Peyer's patch (tissue), 4 donors: ENCODE results near the gene KIFC3. TPM values are rescaled to one million over a fixed set of nuclear protein-coding genes. Genes with fewer than 3 reads are reported as not detected.
A peak's percentile ranks its signal among the peaks of the same experiment; 100 is the strongest.
"Not testable (repeated sequence)": the region's sequence is repeated elsewhere in the genome, so short reads cannot be mapped to it uniquely, and the experiment has no call there.

Experiments used
- DNase-seq, 3 donors: peaks; one replicate each; pipeline ENCODE4 v3.0.0-alpha.2; 2017 to 2019
- H3K27ac ChIP-seq, 4 donors: fragments of 200-600 bp; sonication (generic); one replicate each; pipeline ENCODE4 v1.5.1; 2016 to 2019
- H3K27me3 ChIP-seq, 2 donors: fragments of 200-600 bp; sonication (generic); one replicate each; pipeline ENCODE4 v1.5.1; 2019
- H3K36me3 ChIP-seq, 3 donors: fragments of 200-600 bp; sonication (generic); one replicate each; pipeline ENCODE4 v1.5.1; 2016 to 2019
- H3K4me1 ChIP-seq, 4 donors: fragments of 200-600 bp; sonication (generic); one replicate each; pipeline ENCODE4 v1.5.1; 2016 to 2019
- H3K4me3 ChIP-seq, 4 donors: fragments of 200-600 bp; sonication (generic); 1 replicate in 3 of 4; 2 replicates in 1 of 4; pipeline ENCODE4 v1.5.1; 2016 to 2019; ENCODE audit warnings: mild to moderate bottlenecking in 1 of 4
- H3K9me3 ChIP-seq, 4 donors: fragments of 200-600 bp; sonication (generic); one replicate each; pipeline ENCODE4 v1.5.1; 2016 to 2019; ENCODE audit warnings: mild to moderate bottlenecking in 1 of 4
- CTCF ChIP-seq, 6 experiments: fragments of 450-650 bp in 4 of 6; fragments of 200-600 bp in 2 of 6; sonication (generic) in 1 of 6; IDR thresholded peaks; one replicate each; pipeline ENCODE4 v1.5.1; 2017 to 2019; ENCODE audit warnings: antibody characterized with exemption in 6 of 6, mild to moderate bottlenecking in 3 of 6, moderate library complexity in 1 of 6
- POLR2A ChIP-seq, 2 donors: fragments of 450-650 bp; IDR thresholded peaks; one replicate each; pipeline ENCODE4 v1.5.1; 2017; ENCODE audit warnings: antibody characterized with exemption in 2 of 2, mild to moderate bottlenecking in 2 of 2, moderate library complexity in 2 of 2
- total RNA-seq, 4 donors: library from RNA; depleted of rRNA; stranded (reverse); fragments of >200 nt; gene quantifications; one replicate each; pipeline ENCODE4 v1.1.0, GENCODE V29; 2016

The KIFC3 gene
- total RNA-seq, 4 donors from 2014 or later = 29.7 to 530 (median 272) TPM

GRCh38 chr16:57732714-57733113 lies 69.6 kb downstream of the KIFC3 start:
- peaks cover 0 to 24% (median 12%) of the 10 kb centered on the region in 4 donors for H3K4me1 ChIP-seq
- H3K27ac ChIP-seq = no peak overlapping the region
- H3K36me3 ChIP-seq = no peaks in the 10 kb centered on the region
- H3K27me3 ChIP-seq = no peaks in the 10 kb centered on the region
- DNase-seq = no peak
- TF ChIP-seq POLR2A (IDR thresholded peaks at IDR 0.05) (no peak), CTCF (IDR thresholded peaks at IDR 0.05) (no peak)
- H3K4me3 ChIP-seq = no peak overlapping the region
- no peaks in the 10 kb centered on the region for H3K9me3 ChIP-seq

GRCh38 chr16:57732037-57732436 lies 70.3 kb downstream of the KIFC3 start:
- Histone ChIP-seq H3K4me3 (no peak overlapping the region), H3K9me3 (no peaks in the 10 kb centered on the region), H3K27me3 (no peaks in the 10 kb centered on the region), H3K36me3 (no peaks in the 10 kb centered on the region), H3K4me1 (peaks cover 0 to 20% (median 12%) of the 10 kb centered on the region in 4 donors), H3K27ac (no peak overlapping the region)
- TF ChIP-seq POLR2A (IDR thresholded peaks at IDR 0.05) = no peak
- TF ChIP-seq CTCF (IDR thresholded peaks at IDR 0.05) = no peak
- no peak for DNase-seq

- DNase-seq = no peak
- Histone ChIP-seq H3K27ac (no peak overlapping the region), H3K36me3 (no peaks in the 10 kb centered on the region), H3K27me3 (no peaks in the 10 kb centered on the region), H3K4me3 (no peak overlapping the region), H3K9me3 (no peaks in the 10 kb centered on the region), H3K4me1 (peaks cover 0 to 10% (median 5%) of the 10 kb centered on the region in 4 donors)
- TF ChIP-seq POLR2A (IDR thresholded peaks at IDR 0.05) = no peak
- no peak for TF ChIP-seq CTCF (IDR thresholded peaks at IDR 0.05)
Observed at GRCh38 chr16:57730771-57731730, 71.2 kb downstream of the KIFC3 start.

- H3K27me3 ChIP-seq, H3K4me1 ChIP-seq, DNase-seq, H3K36me3 ChIP-seq, H3K4me3 ChIP-seq, H3K9me3 ChIP-seq, H3K27ac ChIP-seq: not testable (repeated sequence)
Observed at GRCh38 chr16:57729852-57730251, 72.4 kb downstream of the KIFC3 start.

GRCh38 chr16:57729182-57729484 lies 73.2 kb downstream of the KIFC3 start:
- no peak for DNase-seq
- H3K27me3 ChIP-seq = no peaks in the 10 kb centered on the region
- no peaks in the 10 kb centered on the region for H3K36me3 ChIP-seq
- no peak overlapping the region for H3K27ac ChIP-seq
- TF ChIP-seq POLR2A (IDR thresholded peaks at IDR 0.05) = no peak
- no peak for TF ChIP-seq CTCF (IDR thresholded peaks at IDR 0.05)
- H3K9me3 ChIP-seq = no peaks in the 10 kb centered on the region
- H3K4me3 ChIP-seq = no peak overlapping the region
- H3K4me1 ChIP-seq = peaks cover 0 to 3% (median 0%) of the 10 kb centered on the region in 4 donors

GRCh38 chr16:57728336-57729181 lies 73.7 kb downstream of the KIFC3 start:
- H3K9me3 ChIP-seq = no peaks in the 10 kb centered on the region
- no peak overlapping the region for H3K4me3 ChIP-seq
- no peaks in the 10 kb centered on the region for H3K4me1 ChIP-seq
- DNase-seq = peak in 1 of 3 donors; percentile 10
- TF ChIP-seq POLR2A (IDR thresholded peaks at IDR 0.05) = no peak
- TF ChIP-seq CTCF (IDR thresholded peaks at IDR 0.05) = no peak
- no peaks in the 10 kb centered on the region for H3K27me3 ChIP-seq
- H3K36me3 ChIP-seq = no peaks in the 10 kb centered on the region
- no peak overlapping the region for H3K27ac ChIP-seq
